MCF 10A (cell line): ENCODE data around the gene MAN2C1. TPM values are rescaled to one million over a fixed set of nuclear protein-coding genes. Genes with fewer than 3 reads are reported as not detected.

ENCODE experiments used
- BruUV-seq: library from RNA; stranded (reverse); fragments of 400-500 nt; replicated peaks from 2 replicates; lab custom pipeline; 2021; lab: Mats Ljungman, UMichigan
- CTCF ChIA-PET: fragments of 300-600 bp; sonication (Branson Sonifier 250); formaldehyde crosslinking; extraction: SDS; loops from one replicate; lab custom pipeline; 2021; ENCODE audit warnings: antibody characterized with exemption, inconsistent platforms; lab: Yijun Ruan, JAX
- POLR2A ChIA-PET: fragments of 300-600, 350-650 bp; sonication (Branson Sonifier 250); formaldehyde crosslinking; extraction: SDS; loops from one replicate; lab custom pipeline; 2020; ENCODE audit warnings: antibody characterized with exemption, inconsistent platforms; lab: Yijun Ruan, JAX
- DNase-seq: peaks from one replicate; pipeline ENCODE4 v3.0.0-alpha.2; 2018; ENCODE audit not compliant: unreplicated experiment
- H3K27ac Mint-ChIP-seq: one replicate; pipeline ENCODE4 v1.8.0; 2022; ENCODE audit warnings: mild to moderate bottlenecking, low read depth, mixed read lengths; ENCODE audit not compliant: unreplicated experiment
- H3K27me3 Mint-ChIP-seq: one replicate; pipeline ENCODE4 v1.8.0; 2022; ENCODE audit warnings: mixed read lengths; ENCODE audit not compliant: insufficient read depth, unreplicated experiment
- H3K36me3 Mint-ChIP-seq: one replicate; pipeline ENCODE4 v1.8.0; 2022; ENCODE audit warnings: mild to moderate bottlenecking, moderate library complexity, mixed read lengths; ENCODE audit not compliant: insufficient read depth, unreplicated experiment
- H3K4me1 Mint-ChIP-seq: one replicate; pipeline ENCODE4 v1.8.0; 2022; ENCODE audit warnings: mixed read lengths; ENCODE audit not compliant: insufficient read depth, unreplicated experiment
- H3K4me3 Mint-ChIP-seq: one replicate; pipeline ENCODE4 v1.8.0; 2022; ENCODE audit warnings: mild to moderate bottlenecking, moderate library complexity, mixed read lengths; ENCODE audit not compliant: unreplicated experiment
- H3K9me3 Mint-ChIP-seq: one replicate; pipeline ENCODE4 v1.8.0; 2022; ENCODE audit warnings: mixed read lengths; ENCODE audit not compliant: unreplicated experiment
- intact Hi-C: fragments of 100-400 bp; cut with micrococcal nuclease; formaldehyde crosslinking; loops from 2 replicates; pipeline ENCODE4 v1.14.1; 2022
- total RNA-seq: library from RNA; stranded (reverse); gene quantifications from 2 replicates; pipeline ENCODE4 v1.2.3, GENCODE V29; 2022
- TF ChIP-seq, protein P1 (sequence below): fragments of 200-600 bp; IDR thresholded peaks from one replicate; pipeline ENCODE4 v1.8.0; 2022; ENCODE audit warnings: antibody characterized with exemption, mild to moderate bottlenecking; ENCODE audit not compliant: unreplicated experiment

Gene MAN2C1
- total RNA-seq, 1 experiment from 2014 or later, result 163 TPM

DNA sequence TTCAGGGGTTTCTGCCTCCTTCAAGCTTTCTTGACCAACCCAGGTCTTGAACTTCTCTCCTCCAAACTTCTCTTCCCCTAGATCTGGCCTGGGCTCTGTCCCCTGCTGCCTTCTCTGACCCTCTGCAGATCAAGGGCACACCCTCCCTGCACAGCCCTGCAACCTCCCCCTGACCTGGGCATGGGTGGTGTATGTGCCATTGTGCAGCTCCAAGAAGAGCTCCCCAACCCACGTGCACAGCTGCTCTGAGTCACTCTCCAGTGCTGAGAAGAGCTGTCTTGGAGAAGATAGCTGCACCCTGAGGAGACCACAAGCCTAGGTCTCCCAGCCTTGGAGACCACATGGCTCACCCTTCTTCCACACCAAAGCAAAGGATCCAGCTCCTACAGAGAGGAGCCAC, 8.0 kb downstream of the MAN2C1 start:
- H3K27me3 Mint-ChIP-seq, result no peaks in the 10 kb centered on the region
- POLR2A ChIA-PET, result interaction anchor here (0.8 to 1.9 kb wide), 5 partner anchors 8 to 25 kb away, joined by 3 to 11 read pairs (median 3); partner anchors contain the start of genes COMMD4 and MAN2C1

DNA sequence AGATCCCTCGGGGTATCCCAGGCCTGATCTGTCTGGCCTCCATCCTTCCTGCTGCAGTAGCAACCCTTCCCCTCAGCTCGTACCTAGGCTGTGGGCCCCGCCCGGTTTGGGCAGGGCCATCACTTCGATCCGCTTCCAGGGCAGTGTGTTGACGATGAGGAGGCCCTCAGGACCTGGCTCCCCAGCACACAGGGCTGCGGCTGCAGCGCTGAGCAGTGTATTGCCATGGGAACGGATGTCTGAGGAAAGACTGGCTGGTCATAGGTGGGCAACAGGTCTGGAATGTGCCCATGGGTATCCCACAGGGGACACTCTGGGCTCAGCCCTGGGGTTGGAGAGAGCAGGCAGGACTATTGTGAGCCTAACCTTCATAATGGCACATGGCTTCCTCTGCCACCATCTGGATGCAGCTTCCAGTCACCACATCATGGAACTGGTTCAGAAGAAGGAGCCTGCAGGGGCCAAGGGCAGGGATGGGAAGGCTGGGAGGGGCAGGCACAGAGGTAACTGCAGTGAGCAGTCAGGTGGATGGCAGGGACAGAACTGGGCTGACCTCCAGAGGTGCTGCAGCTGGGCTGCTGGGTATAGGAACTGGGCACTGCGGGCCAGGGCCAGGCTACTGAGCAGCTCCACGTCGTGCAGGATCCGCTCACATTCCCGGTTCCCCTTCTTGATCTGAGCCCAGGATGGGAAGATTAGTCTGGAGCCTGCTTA, 8.7 kb downstream of the MAN2C1 start:
- intact Hi-C loops, result no loop called here
- no peak overlapping the region for H3K27ac Mint-ChIP-seq
- peaks cover 60% of the 10 kb centered on the region for H3K36me3 Mint-ChIP-seq
- no peak for DNase-seq
- H3K27me3 Mint-ChIP-seq, result no peaks in the 10 kb centered on the region
- no peaks in the 10 kb centered on the region for H3K4me1 Mint-ChIP-seq
- H3K4me3 Mint-ChIP-seq, result no peak overlapping the region
- TF ChIP-seq, protein P1, sequence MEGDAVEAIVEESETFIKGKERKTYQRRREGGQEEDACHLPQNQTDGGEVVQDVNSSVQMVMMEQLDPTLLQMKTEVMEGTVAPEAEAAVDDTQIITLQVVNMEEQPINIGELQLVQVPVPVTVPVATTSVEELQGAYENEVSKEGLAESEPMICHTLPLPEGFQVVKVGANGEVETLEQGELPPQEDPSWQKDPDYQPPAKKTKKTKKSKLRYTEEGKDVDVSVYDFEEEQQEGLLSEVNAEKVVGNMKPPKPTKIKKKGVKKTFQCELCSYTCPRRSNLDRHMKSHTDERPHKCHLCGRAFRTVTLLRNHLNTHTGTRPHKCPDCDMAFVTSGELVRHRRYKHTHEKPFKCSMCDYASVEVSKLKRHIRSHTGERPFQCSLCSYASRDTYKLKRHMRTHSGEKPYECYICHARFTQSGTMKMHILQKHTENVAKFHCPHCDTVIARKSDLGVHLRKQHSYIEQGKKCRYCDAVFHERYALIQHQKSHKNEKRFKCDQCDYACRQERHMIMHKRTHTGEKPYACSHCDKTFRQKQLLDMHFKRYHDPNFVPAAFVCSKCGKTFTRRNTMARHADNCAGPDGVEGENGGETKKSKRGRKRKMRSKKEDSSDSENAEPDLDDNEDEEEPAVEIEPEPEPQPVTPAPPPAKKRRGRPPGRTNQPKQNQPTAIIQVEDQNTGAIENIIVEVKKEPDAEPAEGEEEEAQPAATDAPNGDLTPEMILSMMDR, result no peak
- no peaks in the 10 kb centered on the region for H3K9me3 Mint-ChIP-seq
- no TSS peak for BruUV-seq
- POLR2A ChIA-PET, result interaction anchor here (0.8 to 1.9 kb wide), 5 partner anchors 8 to 24 kb away, joined by 3 to 11 read pairs (median 3); partner anchors contain the start of genes COMMD4 and MAN2C1
- CTCF ChIA-PET, result no interaction called here

More for the DNA sequence above, 8.0 kb downstream of the MAN2C1 start:
- intact Hi-C loops, result no loop called here
- no peak overlapping the region for H3K4me3 Mint-ChIP-seq
- H3K4me1 Mint-ChIP-seq, result no peaks in the 10 kb centered on the region
- CTCF ChIA-PET, result no interaction called here
- no peak for DNase-seq
- H3K36me3 Mint-ChIP-seq, result peaks cover 57% of the 10 kb centered on the region
- no peak overlapping the region for H3K27ac Mint-ChIP-seq
- no peaks in the 10 kb centered on the region for H3K9me3 Mint-ChIP-seq
- BruUV-seq, result no TSS peak
- TF ChIP-seq, protein P1, result no peak

DNA sequence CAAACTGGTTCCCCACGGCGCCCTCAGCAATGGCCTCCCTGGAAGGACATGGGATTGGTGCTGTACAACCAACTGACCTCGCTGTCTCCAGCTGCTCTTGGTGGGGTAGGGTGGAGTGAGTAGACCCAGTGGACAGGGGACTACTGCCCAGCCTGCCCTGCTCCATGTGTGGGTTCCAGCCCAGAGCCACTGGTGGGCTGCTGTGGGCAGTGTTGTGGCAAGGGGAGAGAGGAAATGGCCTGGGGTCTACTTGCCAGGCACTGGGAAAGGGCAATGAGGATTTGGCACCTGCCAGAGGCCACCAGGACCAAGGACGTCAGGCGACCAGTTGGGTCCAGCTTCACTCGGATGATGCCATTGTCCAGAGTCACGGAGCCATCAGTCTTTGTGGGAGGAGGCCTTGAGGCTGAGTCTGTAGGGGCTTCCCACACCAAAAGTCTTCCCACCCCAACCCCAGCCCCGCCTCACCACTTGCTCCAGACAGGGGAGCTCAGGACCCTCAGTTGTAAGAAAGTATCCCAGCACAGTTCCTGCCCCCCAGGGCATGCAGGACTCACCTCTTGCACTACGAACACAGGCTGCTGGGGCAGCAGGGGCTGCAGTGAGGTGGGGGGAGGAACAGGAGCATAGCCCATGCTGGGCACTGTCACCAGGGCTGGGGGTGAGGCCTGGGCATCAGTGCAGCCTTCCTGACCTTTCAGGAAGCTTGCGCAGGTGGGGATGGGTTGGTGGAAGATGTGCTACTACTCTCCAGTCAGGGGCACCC, 9.5 kb downstream of the MAN2C1 start:
- CTCF ChIA-PET, result interaction anchor here (0.6 kb wide), 1 partner anchor 9 kb away, joined by 3 read pairs; no protein-coding TSS in a partner anchor
- Mint-ChIP-seq H3K4me1 (no peaks in the 10 kb centered on the region), H3K27me3 (no peaks in the 10 kb centered on the region), H3K4me3 (no peak overlapping the region), H3K27ac (no peak overlapping the region), H3K9me3 (no peaks in the 10 kb centered on the region), H3K36me3 (peaks cover 54% of the 10 kb centered on the region)
- no TSS peak for BruUV-seq
- DNase-seq, result no peak
- TF ChIP-seq, protein P1, result no peak
- intact Hi-C loops, result no loop called here
- POLR2A ChIA-PET, result interaction anchor here (0.5 to 1.9 kb wide), 3 partner anchors 9 to 267 kb away, joined by 3 to 11 read pairs (median 3); partner anchors contain the start of gene MAN2C1
